ENCODE data around the gene SPINK1.

SPINK1 gene

GRCh38 chr5:147851578-147851977 is 20.1 kb upstream of the SPINK1 start:
- DNase-seq: no peak
- Histone ChIP-seq H3K27me3 (ENCODE audit: insufficient read depth, low read depth, severe bottlenecking) (no peaks in the 10 kb centered on the region), H3K36me3 (no peaks in the 10 kb centered on the region), H3K27ac (no peak overlapping the region), H3K4me3 (ENCODE audit: low read depth, low read length) (no peak overlapping the region), H3K9me3 (ENCODE audit: severe bottlenecking) (no peaks in the 10 kb centered on the region)
- no peak for TF ChIP-seq CTCF (IDR thresholded peaks at IDR 0.05; ENCODE audit: low read depth, low read length)

GRCh38 chr5:147849226-147849625 is 17.8 kb upstream of the SPINK1 start:
- Histone ChIP-seq H3K4me3 (ENCODE audit: low read depth, low read length) (no peak overlapping the region), H3K27me3 (ENCODE audit: insufficient read depth, low read depth, severe bottlenecking) (no peaks in the 10 kb centered on the region), H3K36me3 (no peaks in the 10 kb centered on the region), H3K27ac (no peak overlapping the region), H3K9me3 (ENCODE audit: severe bottlenecking) (no peaks in the 10 kb centered on the region)
- DNase-seq: no peak
- TF ChIP-seq CTCF (IDR thresholded peaks at IDR 0.05; ENCODE audit: low read depth, low read length): no peak

- no peak for TF ChIP-seq CTCF (IDR thresholded peaks at IDR 0.05; ENCODE audit: low read depth, low read length)
- Histone ChIP-seq H3K27ac (no peak overlapping the region), H3K36me3 (no peaks in the 10 kb centered on the region), H3K27me3 (ENCODE audit: insufficient read depth, low read depth, severe bottlenecking) (no peaks in the 10 kb centered on the region), H3K9me3 (ENCODE audit: severe bottlenecking) (no peaks in the 10 kb centered on the region), H3K4me3 (ENCODE audit: low read depth, low read length) (no peak overlapping the region)
- no peak for DNase-seq
These were observed 14.1 kb upstream of the SPINK1 start for GRCh38 chr5:147845618-147846017.

GRCh38 chr5:147844846-147845245 is 13.4 kb upstream of the SPINK1 start:
- TF ChIP-seq CTCF (IDR thresholded peaks at IDR 0.05; ENCODE audit: low read depth, low read length): no peak
- no peaks in the 10 kb centered on the region for H3K27me3 ChIP-seq (ENCODE audit: insufficient read depth, low read depth, severe bottlenecking)
- H3K36me3 ChIP-seq: no peaks in the 10 kb centered on the region
- no peak overlapping the region for H3K27ac ChIP-seq
- no peaks in the 10 kb centered on the region for H3K9me3 ChIP-seq (ENCODE audit: severe bottlenecking)
- DNase-seq: no peak
- no peak overlapping the region for H3K4me3 ChIP-seq (ENCODE audit: low read depth, low read length)

- no peak for TF ChIP-seq CTCF (IDR thresholded peaks at IDR 0.05; ENCODE audit: low read depth, low read length)
- Histone ChIP-seq H3K4me3 (ENCODE audit: low read depth, low read length) (no peak overlapping the region), H3K36me3 (no peaks in the 10 kb centered on the region), H3K27me3 (ENCODE audit: insufficient read depth, low read depth, severe bottlenecking) (no peaks in the 10 kb centered on the region), H3K27ac (no peak overlapping the region), H3K9me3 (ENCODE audit: severe bottlenecking) (no peaks in the 10 kb centered on the region)
- no peak for DNase-seq
These were observed 11.4 kb upstream of the SPINK1 start for GRCh38 chr5:147842869-147843268.

GRCh38 chr5:147836439-147836838 is 5.0 kb upstream of the SPINK1 start:
- no peak overlapping the region for H3K27ac ChIP-seq
- no peaks in the 10 kb centered on the region for H3K9me3 ChIP-seq (ENCODE audit: severe bottlenecking)
- no peak overlapping the region for H3K4me3 ChIP-seq (ENCODE audit: low read depth, low read length)
- no peak for DNase-seq
- no peak for TF ChIP-seq CTCF (IDR thresholded peaks at IDR 0.05; ENCODE audit: low read depth, low read length)
- H3K27me3 ChIP-seq (ENCODE audit: insufficient read depth, low read depth, severe bottlenecking): no peaks in the 10 kb centered on the region
- no peaks in the 10 kb centered on the region for H3K36me3 ChIP-seq
